HEK293T (cell line): ENCODE measurements around the gene CHST15.

Experiments used
- CTCF ChIA-PET: fragments of 350-600 bp; formaldehyde crosslinking; extraction: SDS; loops from one replicate; lab custom pipeline; 2021; ENCODE audit warnings: antibody characterized with exemption, inconsistent platforms; lab: Yijun Ruan, JAX
- POLR2A ChIA-PET: fragments of 350-600 bp; formaldehyde crosslinking; extraction: SDS; loops from one replicate; lab custom pipeline; 2020; ENCODE audit warnings: antibody characterized with exemption, inconsistent platforms; lab: Yijun Ruan, JAX
- DNase-seq: peaks from one replicate; pipeline ENCODE4 v3.0.0; 2012; ENCODE audit warnings: mixed read lengths; ENCODE audit errors: extremely low spot score
- ARNT ChIP-seq: fragments of 450-650 bp; IDR thresholded peaks from 2 replicates; pipeline ENCODE4 v1.6.1; 2017; ENCODE audit warnings: mild to moderate bottlenecking
- BHLHE40 ChIP-seq: fragments of 450-650 bp; IDR thresholded peaks from 2 replicates; pipeline ENCODE4 v1.6.1; 2016; ENCODE audit warnings: mild to moderate bottlenecking, moderate library complexity, borderline replicate concordance
- CTBP1 ChIP-seq: fragments of 450-650 bp; IDR thresholded peaks from 2 replicates; pipeline ENCODE4 v1.6.1; 2016; ENCODE audit warnings: borderline replicate concordance
- ELF4 ChIP-seq: fragments of 450-650 bp; IDR thresholded peaks from 2 replicates; pipeline ENCODE4 v1.6.1; 2017; ENCODE audit warnings: antibody characterized with exemption
- FOXA1 ChIP-seq: fragments of 450-650 bp; IDR thresholded peaks from 2 replicates; pipeline ENCODE4 v1.6.1; 2016; ENCODE audit warnings: mild to moderate bottlenecking
- FOXK2 ChIP-seq: fragments of 450-650 bp; IDR thresholded peaks from 2 replicates; pipeline ENCODE4 v1.6.1; 2016; ENCODE audit warnings: mild to moderate bottlenecking
- FOXM1 ChIP-seq: fragments of 450-650 bp; IDR thresholded peaks from 2 replicates; pipeline ENCODE4 v1.6.1; 2017; ENCODE audit warnings: mild to moderate bottlenecking, borderline replicate concordance
- HDGF ChIP-seq: fragments of 450-650 bp; IDR thresholded peaks from 2 replicates; pipeline ENCODE4 v1.6.1; 2017; ENCODE audit warnings: antibody characterized with exemption, borderline replicate concordance
- L3MBTL2 ChIP-seq: fragments of 450-650 bp; conservative IDR thresholded peaks from 2 replicates; pipeline ENCODE4 v1.6.1; 2016; ENCODE audit warnings: mild to moderate bottlenecking
- LEF1 ChIP-seq: fragments of 450-650 bp; IDR thresholded peaks from 2 replicates; pipeline ENCODE4 v1.6.1; 2017; ENCODE audit warnings: mild to moderate bottlenecking, borderline replicate concordance
- NFRKB ChIP-seq: fragments of 450-650 bp; IDR thresholded peaks from 2 replicates; pipeline ENCODE4 v1.6.1; 2016; ENCODE audit warnings: mild to moderate bottlenecking, moderate library complexity
- SP1 ChIP-seq: fragments of 450-650 bp; IDR thresholded peaks from 2 replicates; pipeline ENCODE4 v1.6.1; 2017
- SUZ12 ChIP-seq: fragments of 450-650 bp; IDR thresholded peaks from 2 replicates; pipeline ENCODE4 v1.6.1; 2016; ENCODE audit warnings: mild to moderate bottlenecking
- TARDBP ChIP-seq: fragments of 450-650 bp; IDR thresholded peaks from 2 replicates; pipeline ENCODE4 v1.6.1; 2016
- ZNF384 ChIP-seq: fragments of 450-650 bp; IDR thresholded peaks from 2 replicates; pipeline ENCODE4 v1.6.1; 2016
- TF ChIP-seq, protein P1 (sequence below): fragments of 450-650 bp; IDR thresholded peaks from 2 replicates; pipeline ENCODE4 v1.6.1; 2016

CHST15 gene

DNA sequence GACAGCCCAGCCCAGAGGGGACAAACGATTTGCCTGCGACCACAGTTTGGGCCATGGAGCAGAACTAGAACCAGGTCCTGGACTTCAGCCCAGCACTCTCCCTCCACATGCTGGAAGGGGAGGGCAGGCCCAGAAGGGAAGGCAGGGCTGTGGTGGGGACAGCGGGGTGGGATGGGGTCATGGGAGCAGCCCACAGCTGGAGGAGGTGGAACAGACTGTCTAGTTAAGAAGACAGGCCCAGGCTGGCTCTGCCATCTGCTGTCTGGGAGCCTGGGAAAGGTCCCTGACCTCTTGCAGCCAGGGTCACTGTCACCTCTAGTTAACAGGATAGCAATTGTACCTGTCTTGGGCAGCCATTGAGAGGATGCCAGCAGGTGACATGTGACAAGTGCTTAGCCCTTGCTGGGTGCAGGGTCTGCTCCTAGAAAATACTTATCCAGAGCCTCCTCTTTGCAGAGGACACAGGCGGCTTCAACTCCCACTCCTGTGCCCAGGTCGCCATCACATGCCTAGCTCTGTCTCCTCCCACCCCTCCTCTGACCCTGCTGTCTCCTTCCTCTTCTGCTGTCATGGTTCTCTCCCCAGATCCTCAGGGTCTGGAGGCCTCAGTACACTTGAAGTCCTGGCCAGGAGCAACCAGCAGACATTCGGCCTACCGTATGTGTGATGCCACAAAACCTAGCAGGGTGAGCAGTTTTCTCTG, 37.0 kb upstream of the CHST15 start:
- no peak for DNase-seq
- TF ChIP-seq ZNF384, result no peak
- no peak for TF ChIP-seq SP1
- no peak for TF ChIP-seq NFRKB
- TF ChIP-seq FOXK2, result no peak
- TF ChIP-seq, protein P1, sequence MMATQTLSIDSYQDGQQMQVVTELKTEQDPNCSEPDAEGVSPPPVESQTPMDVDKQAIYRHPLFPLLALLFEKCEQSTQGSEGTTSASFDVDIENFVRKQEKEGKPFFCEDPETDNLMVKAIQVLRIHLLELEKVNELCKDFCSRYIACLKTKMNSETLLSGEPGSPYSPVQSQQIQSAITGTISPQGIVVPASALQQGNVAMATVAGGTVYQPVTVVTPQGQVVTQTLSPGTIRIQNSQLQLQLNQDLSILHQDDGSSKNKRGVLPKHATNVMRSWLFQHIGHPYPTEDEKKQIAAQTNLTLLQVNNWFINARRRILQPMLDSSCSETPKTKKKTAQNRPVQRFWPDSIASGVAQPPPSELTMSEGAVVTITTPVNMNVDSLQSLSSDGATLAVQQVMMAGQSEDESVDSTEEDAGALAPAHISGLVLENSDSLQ, result no peak
- no peak for TF ChIP-seq FOXA1
- TF ChIP-seq BHLHE40, result no peak
- no peak for TF ChIP-seq CTBP1
- no peak for TF ChIP-seq L3MBTL2
- TF ChIP-seq HDGF, result no peak
- TF ChIP-seq FOXM1, result no peak
- TF ChIP-seq ARNT, result no peak
- POLR2A ChIA-PET, result interaction anchor here (1.1 kb wide), 1 partner anchor 17 kb away, joined by 4 read pairs; no protein-coding TSS in a partner anchor
- CTCF ChIA-PET, result no interaction called here

- TF ChIP-seq L3MBTL2, result no peak
- no peak for TF ChIP-seq BHLHE40
- TF ChIP-seq ZNF384, result no peak
- no peak for TF ChIP-seq NFRKB
- TF ChIP-seq FOXM1, result no peak
- TF ChIP-seq TARDBP, result no peak
- no peak for TF ChIP-seq ELF4
- no peak for TF ChIP-seq FOXA1
- TF ChIP-seq CTBP1, result no peak
- TF ChIP-seq, protein P1, result no peak
- TF ChIP-seq SUZ12, result no peak
- no peak for TF ChIP-seq FOXK2
- TF ChIP-seq LEF1, result no peak
- TF ChIP-seq SP1, result no peak
- TF ChIP-seq ARNT, result no peak
- no peak for TF ChIP-seq HDGF
- ChIA-PET CTCF (no interaction called here), POLR2A (no interaction called here)
- no peak for DNase-seq
Measured at GRCh38 chr10:124129471-124129870, 36.1 kb upstream of the CHST15 start.

DNA sequence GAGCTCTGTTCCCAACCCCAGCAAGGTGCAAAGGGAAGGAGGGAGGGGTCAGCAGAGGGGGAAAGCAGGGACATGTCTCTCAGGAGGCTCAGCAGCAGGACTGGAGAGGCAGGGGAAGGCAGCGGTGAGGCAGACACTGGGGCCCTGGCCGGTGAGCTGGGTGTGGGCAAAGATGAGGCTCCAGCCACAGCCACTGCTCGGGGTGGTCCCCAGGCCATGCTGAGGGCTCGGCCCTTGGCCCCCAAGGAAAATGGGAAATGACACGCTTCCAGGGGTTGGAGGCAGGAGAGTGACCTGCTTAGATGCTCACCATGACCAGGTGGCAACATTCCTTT, 35.4 kb upstream of the CHST15 start:
- no peak for DNase-seq
- ChIA-PET CTCF (no interaction called here), POLR2A (no interaction called here)
- TF ChIP-seq ZNF384 (no peak), CTBP1 (no peak), FOXM1 (no peak), BHLHE40 (no peak), HDGF (no peak), SP1 (no peak), FOXK2 (no peak), NFRKB (no peak), ELF4 (no peak), SUZ12 (no peak), ARNT (no peak), FOXA1 (no peak), TARDBP (no peak), LEF1 (no peak), L3MBTL2 (no peak)
- TF ChIP-seq, protein P1, result no peak

DNA sequence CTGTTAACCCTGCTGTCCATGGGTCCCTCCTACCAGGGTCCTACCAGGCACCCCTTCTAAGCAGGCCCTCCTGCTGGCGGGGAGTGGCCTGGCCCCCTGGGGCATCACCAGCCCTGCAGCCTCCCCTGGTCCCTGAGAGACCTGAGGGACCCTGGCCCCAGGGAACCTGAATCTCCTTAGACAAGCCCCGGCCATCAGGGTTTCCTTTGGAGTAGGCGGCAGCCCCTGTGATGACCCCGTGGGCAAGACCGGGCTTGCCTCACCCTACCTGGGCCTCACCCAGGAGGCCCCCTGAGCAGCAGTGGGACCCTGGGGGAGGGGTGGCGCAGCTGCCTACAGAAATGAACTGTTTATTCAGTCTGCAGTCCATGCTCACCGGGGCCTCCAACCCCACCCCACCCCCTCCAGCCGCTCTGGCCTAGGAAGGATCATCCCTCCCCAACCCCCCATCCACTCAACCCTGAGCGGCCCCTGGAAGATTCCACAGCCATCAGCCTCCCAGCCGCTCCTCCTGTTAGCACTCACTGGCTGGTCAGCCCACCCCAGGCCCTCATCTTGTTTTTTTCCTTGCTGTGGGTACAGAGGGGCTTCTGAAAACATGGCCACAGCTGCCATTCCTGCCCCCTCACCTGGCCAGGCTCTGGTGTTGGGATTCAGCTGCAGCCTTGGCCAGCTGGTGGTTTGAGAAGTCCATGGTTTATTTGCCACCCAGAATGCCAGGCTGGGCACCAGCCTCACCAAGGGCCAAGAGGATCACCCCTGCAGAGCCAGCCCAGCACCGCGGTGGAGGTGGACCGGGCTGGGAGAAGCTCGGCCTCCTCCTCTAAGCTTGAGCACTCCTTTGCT, 34.8 kb upstream of the CHST15 start:
- CTCF ChIA-PET, result no interaction called here
- DNase-seq, result no peak
- TF ChIP-seq CTBP1 (no peak), SUZ12 (no peak), HDGF (no peak), SP1 (no peak), TARDBP (no peak), FOXM1 (no peak), LEF1 (no peak), ZNF384 (no peak), FOXA1 (no peak), BHLHE40 (no peak), L3MBTL2 (no peak), NFRKB (no peak), ELF4 (no peak), ARNT (no peak), FOXK2 (no peak)
- TF ChIP-seq, protein P1, result no peak
- POLR2A ChIA-PET, result no interaction called here

- TF ChIP-seq ELF4, result no peak
- CTCF ChIA-PET, result no interaction called here
- POLR2A ChIA-PET, result no interaction called here
- no peak for DNase-seq
Measured at GRCh38 chr10:124127563-124127962, 34.2 kb upstream of the CHST15 start.
